Measurements from ENCODE around the gene MORN2. TPM values are rescaled to one million over a fixed set of nuclear protein-coding genes. Genes with fewer than 3 reads are reported as not detected.

MORN2 gene
- total RNA-seq, 4 donors from 2014 or later: 10.0 to 14.6 (median 12.9) TPM; not detected in 1

DNA sequence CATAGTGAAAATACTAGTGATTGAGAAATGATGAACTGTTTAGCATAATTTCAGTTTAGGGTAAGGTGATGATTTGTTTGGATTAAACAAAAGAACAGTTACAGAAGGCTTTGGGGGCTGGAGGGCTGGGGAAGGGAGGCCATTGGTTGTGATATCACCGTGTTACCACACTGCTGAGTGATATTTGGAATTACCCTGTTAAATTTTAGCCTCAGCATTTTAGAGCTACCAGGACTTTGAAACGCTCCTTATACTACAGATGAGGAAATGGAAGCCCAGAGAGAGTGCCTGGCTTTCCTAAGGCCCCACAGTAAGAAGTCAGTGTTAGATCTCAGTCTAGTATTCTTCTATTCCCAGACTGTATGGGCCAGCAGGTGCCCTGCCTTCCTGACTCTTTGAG is 29.5 kb downstream of the MORN2 start:
- H3K27me3 ChIP-seq: no peaks in the 10 kb centered on the region
- 63 to 66% methylated on average over 2 of the region's 2 CpGs for WGBS, 2 donors (ENCODE audit: low coverage in 1 of 2)
- H3K4me3 ChIP-seq: no peak overlapping the region
- DNase-seq: no peak
- no peaks in the 10 kb centered on the region for H3K4me1 ChIP-seq
- no peak overlapping the region for H3K27ac ChIP-seq
- H3K9me3 ChIP-seq: no peaks in the 10 kb centered on the region
- TF ChIP-seq POLR2AphosphoS5 (IDR thresholded peaks at IDR 0.05) (no peak), POLR2A (IDR thresholded peaks at IDR 0.05) (no peak), EP300 (IDR thresholded peaks at IDR 0.05; ENCODE audit: low read depth) (no peak)
- TF ChIP-seq, protein P1, sequence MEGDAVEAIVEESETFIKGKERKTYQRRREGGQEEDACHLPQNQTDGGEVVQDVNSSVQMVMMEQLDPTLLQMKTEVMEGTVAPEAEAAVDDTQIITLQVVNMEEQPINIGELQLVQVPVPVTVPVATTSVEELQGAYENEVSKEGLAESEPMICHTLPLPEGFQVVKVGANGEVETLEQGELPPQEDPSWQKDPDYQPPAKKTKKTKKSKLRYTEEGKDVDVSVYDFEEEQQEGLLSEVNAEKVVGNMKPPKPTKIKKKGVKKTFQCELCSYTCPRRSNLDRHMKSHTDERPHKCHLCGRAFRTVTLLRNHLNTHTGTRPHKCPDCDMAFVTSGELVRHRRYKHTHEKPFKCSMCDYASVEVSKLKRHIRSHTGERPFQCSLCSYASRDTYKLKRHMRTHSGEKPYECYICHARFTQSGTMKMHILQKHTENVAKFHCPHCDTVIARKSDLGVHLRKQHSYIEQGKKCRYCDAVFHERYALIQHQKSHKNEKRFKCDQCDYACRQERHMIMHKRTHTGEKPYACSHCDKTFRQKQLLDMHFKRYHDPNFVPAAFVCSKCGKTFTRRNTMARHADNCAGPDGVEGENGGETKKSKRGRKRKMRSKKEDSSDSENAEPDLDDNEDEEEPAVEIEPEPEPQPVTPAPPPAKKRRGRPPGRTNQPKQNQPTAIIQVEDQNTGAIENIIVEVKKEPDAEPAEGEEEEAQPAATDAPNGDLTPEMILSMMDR (IDR thresholded peaks at IDR 0.05): no peak
- intact Hi-C loops (cut with DNase I; ENCODE audit: low total_unique reads): no loop called here
- H3K36me3 ChIP-seq: no peaks in the 10 kb centered on the region
- in situ Hi-C loops (cut with MboI; ENCODE audit: low pct_ligation_motif_present in 1 of 4, low pct_unique_long_range_greater_than_20kb in 1 of 4, low sequenced_read_pairs in 3 of 4): no loop called here

DNA sequence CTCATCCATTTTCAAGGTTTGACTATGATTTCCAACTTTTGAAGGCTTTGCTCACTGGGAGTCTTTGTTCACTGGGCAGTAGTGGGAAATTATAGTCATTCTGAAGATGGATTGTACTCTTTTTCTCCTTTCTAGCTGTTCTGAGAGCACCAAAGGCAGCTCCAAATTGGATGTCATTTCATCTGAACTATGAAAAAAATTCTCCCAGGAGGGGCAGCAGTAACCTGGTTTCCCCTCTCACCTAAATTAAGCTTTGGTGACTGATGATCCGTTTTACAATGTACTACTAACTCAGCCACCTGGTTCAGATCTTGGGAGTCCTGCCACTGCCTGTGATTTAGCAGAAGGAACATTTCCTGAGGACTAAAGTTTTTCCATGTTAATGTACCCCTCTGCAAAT is 31.5 kb downstream of the MORN2 start:
- intact Hi-C loops (cut with DNase I; ENCODE audit: low total_unique reads): no loop called here
- Histone ChIP-seq H3K4me3 (no peak overlapping the region), H3K4me1 (no peaks in the 10 kb centered on the region), H3K9me3 (no peaks in the 10 kb centered on the region), H3K36me3 (no peaks in the 10 kb centered on the region), H3K27me3 (no peaks in the 10 kb centered on the region), H3K27ac (no peak overlapping the region)
- in situ Hi-C loops (cut with MboI; ENCODE audit: low pct_ligation_motif_present in 1 of 4, low pct_unique_long_range_greater_than_20kb in 1 of 4, low sequenced_read_pairs in 3 of 4): no loop called here
- no peak for DNase-seq
- WGBS, 2 donors (ENCODE audit: low coverage in 1 of 2): 58% methylated on average over 1 of the region's 1 CpG; no CpG with 5 or more reads in 1 of the 2 donors
- TF ChIP-seq EP300 (IDR thresholded peaks at IDR 0.05; ENCODE audit: low read depth) (no peak), POLR2AphosphoS5 (IDR thresholded peaks at IDR 0.05) (no peak), POLR2A (IDR thresholded peaks at IDR 0.05) (no peak)
- TF ChIP-seq, protein P1 (IDR thresholded peaks at IDR 0.05): no peak

DNA sequence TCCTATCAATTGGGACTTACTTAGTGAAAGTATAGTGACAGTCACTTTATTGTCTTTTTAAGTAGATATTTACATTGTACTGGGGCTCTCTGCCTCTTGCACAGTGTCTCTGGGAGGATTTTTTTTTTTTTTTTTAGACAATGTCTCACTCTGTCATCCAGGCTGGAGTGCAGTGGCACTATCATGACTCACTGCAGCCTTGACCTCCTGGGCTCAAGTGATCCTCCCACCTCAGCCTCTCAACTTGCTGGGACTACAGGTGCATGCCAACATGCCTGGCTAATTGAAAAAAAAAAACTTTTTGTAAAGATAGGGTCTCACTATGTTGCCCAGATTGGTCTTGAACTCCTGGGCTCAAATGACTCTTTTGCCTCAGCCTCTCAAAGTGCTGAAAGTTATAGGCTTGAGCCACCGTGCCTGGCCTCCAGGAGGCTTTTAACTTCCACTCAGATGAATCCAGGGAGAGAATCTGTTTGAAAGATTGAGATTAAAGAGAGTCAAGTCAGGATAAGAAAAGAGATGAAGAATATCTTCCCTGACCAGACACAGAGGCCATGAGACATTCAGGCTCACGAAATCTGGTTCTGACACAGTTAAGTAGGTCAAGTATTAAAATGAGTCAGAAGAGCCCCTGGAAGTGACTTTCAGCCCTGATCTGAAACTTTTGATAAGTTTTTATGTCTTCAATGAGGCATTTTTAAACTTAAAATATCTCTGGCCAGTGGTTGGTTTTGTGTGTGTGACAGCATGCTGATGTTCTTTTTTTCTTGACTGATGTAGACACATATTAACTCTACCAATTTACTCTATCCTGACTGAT is 32.2 kb downstream of the MORN2 start:
- DNase-seq: no peak
- Histone ChIP-seq H3K4me3 (no peak overlapping the region), H3K9me3 (no peaks in the 10 kb centered on the region), H3K27me3 (no peaks in the 10 kb centered on the region), H3K27ac (no peak overlapping the region), H3K4me1 (no peaks in the 10 kb centered on the region), H3K36me3 (no peaks in the 10 kb centered on the region)
- no peak for TF ChIP-seq POLR2AphosphoS5 (IDR thresholded peaks at IDR 0.05)
- TF ChIP-seq, protein P1 (IDR thresholded peaks at IDR 0.05): no peak
- no peak for TF ChIP-seq EP300 (IDR thresholded peaks at IDR 0.05; ENCODE audit: low read depth)
- no peak for TF ChIP-seq POLR2A (IDR thresholded peaks at IDR 0.05)
- intact Hi-C loops (cut with DNase I; ENCODE audit: low total_unique reads): no loop called here
- 67 to 71% methylated on average over 2 of the region's 2 CpGs for WGBS, 2 donors (ENCODE audit: low coverage in 1 of 2)
- in situ Hi-C loops (cut with MboI; ENCODE audit: low pct_ligation_motif_present in 1 of 4, low pct_unique_long_range_greater_than_20kb in 1 of 4, low sequenced_read_pairs in 3 of 4): no loop called here

DNA sequence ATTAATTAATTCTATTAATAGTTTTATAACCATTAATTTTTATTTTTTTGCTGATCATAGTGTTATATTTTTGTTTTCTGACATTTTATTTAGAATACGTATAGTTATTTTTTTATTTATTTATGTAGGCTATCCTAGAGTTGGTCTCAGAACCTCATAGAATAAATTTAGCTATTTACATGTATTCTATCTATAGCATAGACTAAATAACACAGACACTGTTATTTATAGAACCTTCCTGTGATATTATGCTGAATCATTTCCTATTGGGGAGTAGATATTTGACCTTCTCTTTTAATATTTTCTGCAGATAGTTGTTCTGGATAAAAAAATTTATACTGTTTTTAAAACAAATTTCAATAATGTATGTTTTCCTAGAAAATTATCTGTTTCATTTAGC is 34.1 kb downstream of the MORN2 start:
- H3K36me3 ChIP-seq: no peaks in the 10 kb centered on the region
- no peaks in the 10 kb centered on the region for H3K27me3 ChIP-seq
- TF ChIP-seq POLR2A (IDR thresholded peaks at IDR 0.05): no peak
- TF ChIP-seq, protein P1 (IDR thresholded peaks at IDR 0.05): no peak
- no peak for TF ChIP-seq POLR2AphosphoS5 (IDR thresholded peaks at IDR 0.05)
- no peak for TF ChIP-seq EP300 (IDR thresholded peaks at IDR 0.05; ENCODE audit: low read depth)
- in situ Hi-C loops (cut with MboI; ENCODE audit: low pct_ligation_motif_present in 1 of 4, low pct_unique_long_range_greater_than_20kb in 1 of 4, low sequenced_read_pairs in 3 of 4): no loop called here
- WGBS, 2 donors (ENCODE audit: low coverage in 1 of 2): 83 to 97% methylated on average over 1 of the region's 1 CpG
- no peak for DNase-seq
- intact Hi-C loops (cut with DNase I; ENCODE audit: low total_unique reads): no loop called here
- H3K4me3 ChIP-seq: no peak overlapping the region
- no peaks in the 10 kb centered on the region for H3K9me3 ChIP-seq
- H3K4me1 ChIP-seq: no peaks in the 10 kb centered on the region
- H3K27ac ChIP-seq: no peak overlapping the region

All from transverse colon (tissue), 4 donors.